Measurements from ENCODE around the gene CSF1. TPM values are rescaled to one million over a fixed set of nuclear protein-coding genes. Genes with fewer than 3 reads are reported as not detected.

CSF1 gene
- total and polyA plus RNA-seq, 2 donors (not counting 3 experiments of a cell fraction or from before 2014, with no cell fraction given): 24.5 to 28.9 TPM

- Histone ChIP-seq H3K9ac (replicated peaks; ENCODE audit: extremely low read depth, insufficient read depth, low read length) (no peak overlapping the region), H4K20me1 (replicated peaks; ENCODE audit: control insufficient read depth, extremely low read depth, insufficient read depth, low read length) (no peaks in the 10 kb centered on the region), H3K4me2 (ENCODE audit: insufficient read depth, low read length) (no peak overlapping the region), H3K27me3 (ENCODE audit: control insufficient read depth in 2 of 2, insufficient read depth in 2 of 2, low read length in 2 of 2) (no peaks in the 10 kb centered on the region), H3K36me3 (ENCODE audit: control insufficient read depth in 2 of 2, extremely low read depth in 1 of 2, insufficient read depth in 2 of 2, low read length in 2 of 2) (peaks cover 0 to 15% of the 10 kb centered on the region in 2 experiments), H3K4me3 (replicated peaks in 1 of 3; ENCODE audit: insufficient read depth in 1 of 3, low read depth in 1 of 3, low read length in 3 of 3) (no peak overlapping the region), H3K27ac (ENCODE audit: insufficient read depth, low read depth, low read length) (no peak overlapping the region), H3K79me2 (ENCODE audit: control insufficient read depth, insufficient read depth, low read length) (no peaks in the 10 kb centered on the region), H3K9me3 (replicated peaks; ENCODE audit: control insufficient read depth, insufficient read depth, low read length) (no peaks in the 10 kb centered on the region), H3K9me1 (replicated peaks; ENCODE audit: control insufficient read depth, extremely low read depth, insufficient read depth, low read length) (no peaks in the 10 kb centered on the region), H3K4me1 (ENCODE audit: control insufficient read depth, extremely low read depth, insufficient read depth, low read length) (peaks cover 11% of the 10 kb centered on the region), H2AFZ (ENCODE audit: low read depth, low read length) (no peak overlapping the region)
- ChIA-PET CTCF (interaction anchor here (3.6 kb wide), 1 partner anchor 52 kb away, joined by 21 read pairs; the partner anchor contains the start of gene AHCYL1), POLR2A (no interaction called here)
- dilution Hi-C loops (cut with MboI; ENCODE audit: extremely low pct_ligation_motif_present, low sequenced_read_pairs): no loop called here
- no peak for FAIRE-seq
- intact Hi-C loops (cut with micrococcal nuclease): loop anchor here (5.0 kb wide), 2 partner anchors 45 to 140 kb away; no protein-coding TSS in a partner anchor
- no peak for DNase-seq (ENCODE audit: low read depth, low spot score)
- TF ChIP-seq EZH2 (IDR thresholded peaks at IDR 0.05; ENCODE audit: borderline replicate concordance, low read depth, low read length, severe bottlenecking) (no peak), JUN (IDR thresholded peaks at IDR 0.05; ENCODE audit: borderline replicate concordance, insufficient read depth, insufficient read length, low read depth) (no peak), MAX (IDR thresholded peaks at IDR 0.05; ENCODE audit: insufficient read depth, insufficient read length) (no peak), POLR2AphosphoS5 (IDR thresholded peaks at IDR 0.05; ENCODE audit: insufficient read depth, low read depth, low read length) (no peak), GATA2 (IDR thresholded peaks at IDR 0.05; ENCODE audit: insufficient read depth, insufficient read length, low read depth, low read length) (no peak), MYC (IDR thresholded peaks at IDR 0.05; ENCODE audit: low read depth, low read length) (no peak), CTCF (IDR thresholded peaks at IDR 0.05; ENCODE audit: extremely low read depth in 1 of 2, insufficient read depth in 1 of 2, low read depth in 1 of 2, low read length in 2 of 2) (no peak), POLR2A (IDR thresholded peaks at IDR 0.05; ENCODE audit: low read depth, low read length) (no peak), FOS (IDR thresholded peaks at IDR 0.05; ENCODE audit: borderline replicate concordance, insufficient read depth, low read length) (no peak)
- BruUV-seq (replicated peaks): no TSS peak
Measured at GRCh38 chr1:109932679-109933078, 22.0 kb downstream of the CSF1 start.
